GM12878 (cell line): ENCODE results near the gene PHB1. TPM values are rescaled to one million over a fixed set of nuclear protein-coding genes. Genes with fewer than 3 reads are reported as not detected.

Source experiments
- ATAC-seq: fragments of 200-7000 bp; cut with Tn5 transposase; 3 replicates; pipeline ENCODE4 v1.9.1; 2020; ENCODE audit warnings: mild to moderate bottlenecking, moderate library complexity
- BruUV-seq: library from RNA; stranded (reverse); fragments of 400-500 nt; replicated peaks from 2 replicates; lab custom pipeline; 2021; lab: Mats Ljungman, UMichigan
- CTCF ChIA-PET: fragments of 300-600 bp; sonication (Branson Sonifier 250); formaldehyde crosslinking; extraction: SDS; loops from one replicate; lab custom pipeline; 2021; ENCODE audit warnings: inconsistent platforms; lab: Yijun Ruan, JAX
- POLR2A ChIA-PET: fragments of 350-600 bp; formaldehyde crosslinking; extraction: SDS; loops from one replicate; lab custom pipeline; 2021; ENCODE audit warnings: inconsistent platforms; lab: Charles Lee
- RAD21 ChIA-PET: fragments of 300-600 bp; sonication (Branson Sonifier 250); formaldehyde crosslinking; loops from one replicate; lab custom pipeline; 2023; ENCODE audit warnings: antibody characterized with exemption; ENCODE audit not compliant: unreplicated experiment; lab: Charles Lee
- SMC1A ChIA-PET: fragments of 300-600 bp; sonication (Branson Sonifier 250); formaldehyde crosslinking; loops from one replicate; lab custom pipeline; 2023; ENCODE audit not compliant: unreplicated experiment, uncharacterized antibody; lab: Charles Lee
- DNase-seq: peaks from one replicate; pipeline ENCODE4 v3.0.0-alpha.2; 2011; ENCODE audit warnings: low read depth, low spot score
- FAIRE-seq: peaks from 3 replicates; lab custom pipeline; 2011; peaks lifted over from hg19 to GRCh38; lab: Jason Lieb, UNC
- H2AFZ ChIP-seq: 2 replicates; pipeline ENCODE4 v1.6.0; 2011; ENCODE audit warnings: low read depth, low read length, control low read depth; ENCODE audit not compliant: control insufficient read depth
- H3K27ac ChIP-seq: 2 replicates; pipeline ENCODE4 v1.5.1; 2011; ENCODE audit warnings: control low read depth; ENCODE audit not compliant: control insufficient read depth, insufficient read depth
- H3K27me3 ChIP-seq, 2 experiments: replicated peaks in 1 of 2; 2 replicates each; pipeline versions ENCODE4 v1.6.0 to v1.6.1; 2011; ENCODE audit warnings: low read length in 1 of 2; ENCODE audit not compliant: control insufficient read depth in 2 of 2, insufficient read depth in 2 of 2
- H3K36me3 ChIP-seq, 2 experiments: 2 replicates each; pipeline ENCODE4 v1.5.1; 2011; ENCODE audit warnings: low read length in 1 of 2; ENCODE audit not compliant: control insufficient read depth in 2 of 2, insufficient read depth in 2 of 2
- H3K4me1 ChIP-seq: 2 replicates; pipeline ENCODE4 v1.6.1; 2011; ENCODE audit warnings: mild to moderate bottlenecking, low read length, moderate library complexity, mixed read lengths; ENCODE audit not compliant: control insufficient read depth, insufficient read depth
- H3K4me2 ChIP-seq: 2 replicates; pipeline ENCODE4 v1.6.0; 2011; ENCODE audit warnings: control low read depth; ENCODE audit not compliant: control insufficient read depth, insufficient read depth
- H3K4me3 ChIP-seq: fragments of 200-600 bp; sonication (generic); 2 replicates; pipeline ENCODE4 v1.5.1; 2016
- H3K79me2 ChIP-seq: 2 replicates; pipeline ENCODE4 v1.6.0; 2011; ENCODE audit warnings: low read length; ENCODE audit not compliant: control insufficient read depth, insufficient read depth
- H3K9ac ChIP-seq: 2 replicates; pipeline ENCODE4 v1.8.0; 2011; ENCODE audit warnings: low read length, control low read depth, mixed read lengths; ENCODE audit not compliant: control insufficient read depth, insufficient read depth
- H3K9me3 ChIP-seq: replicated peaks from 3 replicates; pipeline ENCODE4 v1.5.1; 2011; ENCODE audit warnings: mild to moderate bottlenecking, low read length; ENCODE audit not compliant: control insufficient read depth, insufficient read depth
- H4K20me1 ChIP-seq: 2 replicates; pipeline ENCODE4 v1.6.0; 2011; ENCODE audit not compliant: control insufficient read depth, insufficient read depth
- DPF2 ChIP-seq: fragments of 450-650 bp; IDR thresholded peaks from 2 replicates; pipeline ENCODE4 v1.6.1; 2017; ENCODE audit warnings: mild to moderate bottlenecking
- RAD21 ChIP-seq: IDR thresholded peaks from 2 replicates; pipeline ENCODE4 v1.6.1; 2011; ENCODE audit warnings: mild to moderate bottlenecking, low read depth, low read length, moderate library complexity; ENCODE audit not compliant: insufficient read depth
- RFX5 ChIP-seq: IDR thresholded peaks from 2 replicates; pipeline ENCODE4 v1.6.1; 2011; ENCODE audit warnings: low read depth, low read length, improper control_type of control experiment
- SMARCA5 ChIP-seq: fragments of 450-650 bp; IDR thresholded peaks from 2 replicates; pipeline ENCODE4 v1.6.1; 2017; ENCODE audit warnings: mild to moderate bottlenecking
- SMC3 ChIP-seq: IDR thresholded peaks from 2 replicates; pipeline ENCODE4 v1.6.1; 2011; ENCODE audit warnings: low read length, improper control_type of control experiment, borderline replicate concordance
- TAF1 ChIP-seq: IDR thresholded peaks from 2 replicates; pipeline ENCODE4 v1.6.1; 2011; ENCODE audit warnings: mild to moderate bottlenecking, low read depth, low read length, borderline replicate concordance
- TBL1XR1 ChIP-seq: IDR thresholded peaks from 2 replicates; pipeline ENCODE4 v1.6.1; 2012; ENCODE audit warnings: low read depth, low read length, improper control_type of control experiment
- WGBS: methylation state at CpG from one replicate; pipeline ENCODE4 v1.1.6; 2016; ENCODE audit warnings: low lambda C conversion rate; ENCODE audit not compliant: insufficient replicate concordance, insufficient coverage; ENCODE audit errors: missing lambda C conversion rate; 5-methylcytosine and 5-hydroxymethylcytosine counted together
- in situ Hi-C: fragments of 300-500 bp; cut with MboI; formaldehyde crosslinking; loops from 9 replicates; pipeline ENCODE4 v1.14.3; 2018; ENCODE audit warnings: mixed read lengths
- intact Hi-C: fragments of 100-400 bp; cut with micrococcal nuclease; formaldehyde crosslinking; loops from one replicate; pipeline ENCODE4 v1.14.2; 2022; ENCODE audit not compliant: unreplicated experiment
- polyA plus RNA-seq, 11 experiments: library from polyadenylated mRNA; depleted of rRNA in 4 of 11; unstranded in 6 of 11; stranded (reverse) in 5 of 11; fragments of >200 nt; fragmentation: Nextera tagmentation in 4 of 11; fragmentation: Illumina TruSeq in 1 of 11; extraction: Ambion mirVana in 4 of 11; extraction: Trizol in 1 of 11; gene quantifications; 1 replicate in 1 of 11; 2 replicates in 10 of 11; pipeline versions ENCODE4 v1.2.1 to v1.2.3, GENCODE V29; 2011 to 2016; ENCODE audit warnings: inconsistent platforms in 2 of 11, missing spikeins in 2 of 11, low read depth in 1 of 11
- total RNA-seq, 4 experiments: library from RNA; depleted of rRNA in 3 of 4; stranded (reverse); fragments of >200 nt in 3 of 4; fragmentation: Illumina TruSeq in 1 of 4; extraction: Trizol in 1 of 4; gene quantifications; 2 replicates each; pipeline versions ENCODE4 v1.2.1 to v1.2.3, GENCODE V29; 2013 to 2021

The PHB1 gene
- total and polyA plus RNA-seq, 10 of the 15 experiments (the other 5 are each of a cell fraction or from before 2014, with no cell fraction given): 117 to 466 (median 248) TPM

DNA sequence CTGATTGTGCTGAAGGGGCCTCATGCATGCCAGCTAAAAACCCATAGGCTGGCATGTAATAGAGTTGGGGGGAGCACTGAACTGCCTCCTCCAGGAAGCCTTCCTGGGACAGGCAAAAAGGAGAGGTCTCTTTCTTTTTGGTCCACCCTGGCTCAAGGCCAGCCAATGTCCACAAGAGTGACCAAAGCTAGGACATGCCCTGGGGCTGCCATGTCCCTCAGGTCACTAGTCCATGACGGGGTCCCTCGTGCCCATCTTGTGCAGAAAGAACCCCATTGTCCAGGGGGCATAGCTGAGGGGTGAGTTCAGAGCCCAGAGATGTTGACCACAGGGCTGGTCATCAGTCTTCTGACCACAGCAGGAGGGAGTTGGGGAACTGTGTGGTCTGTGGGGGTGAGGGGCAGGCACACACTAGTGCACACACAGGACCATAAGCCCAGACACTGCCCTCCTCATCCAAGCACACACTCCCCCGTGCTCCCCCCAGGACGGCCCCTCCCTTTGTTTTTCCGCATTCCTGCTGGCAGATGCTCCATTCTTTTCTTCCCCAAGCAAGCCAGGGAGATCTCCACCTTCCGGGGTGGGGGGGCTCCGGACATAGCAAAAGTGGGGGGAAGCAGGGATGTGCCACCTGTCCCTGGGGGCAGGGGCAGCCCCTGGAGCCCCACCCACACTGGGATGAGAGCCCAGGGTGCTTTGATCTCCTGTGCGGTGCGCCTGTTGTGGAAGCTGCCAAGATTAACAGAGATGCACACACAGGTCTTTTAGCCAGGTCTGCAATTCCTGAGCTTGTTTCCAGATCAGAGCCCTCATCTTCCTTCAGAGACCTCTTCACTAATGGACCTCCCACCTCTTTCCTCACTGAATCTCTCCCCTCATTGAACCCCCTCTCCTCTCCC, 25.2 kb upstream of the PHB1 start:
- H4K20me1 ChIP-seq: no peaks in the 10 kb centered on the region
- H3K4me2 ChIP-seq: no peak overlapping the region
- TF ChIP-seq DPF2 (no peak), RAD21 (no peak), SMARCA5 (no peak), RFX5 (no peak), SMC3 (no peak), TBL1XR1 (no peak), TAF1 (no peak)
- 30% methylated on average over 9 of the region's 9 CpGs for WGBS
- no TSS peak for BruUV-seq
- RAD21 ChIA-PET: interaction anchor here (8.3 kb wide), 1 partner anchor 117 kb away, joined by 45 read pairs; no protein-coding TSS in a partner anchor
- SMC1A ChIA-PET: no interaction called here
- no peak for DNase-seq
- in situ Hi-C loops: loop anchor here (5.0 kb wide), 1 partner anchor 112 kb away; no protein-coding TSS in a partner anchor
- H3K4me1 ChIP-seq: peaks cover 4% of the 10 kb centered on the region
- POLR2A ChIA-PET: no interaction called here
- H3K27me3 ChIP-seq: no peaks in the 10 kb centered on the region; a peak in 2 of 4 replicates
- CTCF ChIA-PET: interaction anchor here (0.5 to 9.4 kb wide), 5 partner anchors 35 to 173 kb away, joined by 3 to 125 read pairs (median 3); no protein-coding TSS in a partner anchor
- ATAC-seq: no peak
- H2AFZ ChIP-seq: no peak overlapping the region
- no peaks in the 10 kb centered on the region for H3K36me3 ChIP-seq
- H3K4me3 ChIP-seq: no peak overlapping the region
- H3K79me2 ChIP-seq: no peaks in the 10 kb centered on the region
- H3K9ac ChIP-seq: no peak overlapping the region
- intact Hi-C loops: no loop called here
- FAIRE-seq: no peak
- no peak overlapping the region for H3K27ac ChIP-seq
- H3K9me3 ChIP-seq: no peaks in the 10 kb centered on the region
